ENCODE data around the gene VWA8.
A peak's percentile ranks its signal among the peaks of the same experiment; 100 is the strongest.

VWA8 gene

DNA sequence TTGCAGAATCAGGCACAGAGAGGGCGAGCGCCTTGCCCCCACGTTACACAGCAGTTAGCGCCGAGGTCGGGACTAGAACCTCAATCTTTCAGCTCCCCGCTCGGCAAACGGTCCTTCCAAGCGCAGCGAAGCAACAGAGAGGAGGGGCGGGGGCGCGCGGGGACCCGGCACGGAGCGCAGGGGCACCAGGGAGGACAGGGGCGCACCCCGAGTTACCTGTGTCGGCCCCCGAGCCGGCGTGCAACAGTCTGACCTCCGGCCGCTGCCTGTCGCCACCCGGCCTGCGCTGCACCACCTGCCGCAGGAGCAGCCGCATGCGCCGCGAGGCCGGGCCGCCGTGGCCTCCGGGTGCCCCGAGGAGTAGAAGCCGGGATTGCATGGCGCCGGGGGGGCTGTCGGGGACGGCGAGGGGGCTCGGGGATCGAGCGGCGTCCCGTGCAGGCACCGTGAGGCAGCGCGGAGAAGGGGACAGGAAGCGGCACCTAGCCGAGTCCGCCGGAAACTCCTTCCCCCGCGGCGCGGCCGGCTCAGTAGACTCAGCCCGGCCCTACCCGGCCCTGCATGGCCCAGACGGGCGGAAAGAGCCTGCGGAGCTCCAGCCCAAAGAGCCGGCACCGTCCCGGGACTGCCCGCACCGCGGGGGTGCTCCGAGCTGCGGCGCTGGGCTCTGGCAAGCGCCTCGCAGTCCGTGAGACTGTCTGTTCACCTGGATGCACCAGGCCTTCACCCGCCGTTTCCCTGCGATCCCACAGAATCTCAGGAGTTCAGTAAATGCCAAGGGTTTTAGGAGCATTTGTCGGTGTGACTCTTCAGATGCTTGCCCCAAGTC, at the start of gene VWA8:
Gene VWA8, minus strand, starts transcription at position 473 of the 829 bp plus-strand sequence. Its CDS starts 94 bp downstream, at position 379.
- DNase-seq (ENCODE audit: low read depth in 2 of 2), result peak; percentile 64 to 78

- no peak for DNase-seq (ENCODE audit: low read depth in 2 of 2)
Measured at GRCh38 chr13:42009057-42009456, 48.1 kb upstream of the VWA8 start.

DNA sequence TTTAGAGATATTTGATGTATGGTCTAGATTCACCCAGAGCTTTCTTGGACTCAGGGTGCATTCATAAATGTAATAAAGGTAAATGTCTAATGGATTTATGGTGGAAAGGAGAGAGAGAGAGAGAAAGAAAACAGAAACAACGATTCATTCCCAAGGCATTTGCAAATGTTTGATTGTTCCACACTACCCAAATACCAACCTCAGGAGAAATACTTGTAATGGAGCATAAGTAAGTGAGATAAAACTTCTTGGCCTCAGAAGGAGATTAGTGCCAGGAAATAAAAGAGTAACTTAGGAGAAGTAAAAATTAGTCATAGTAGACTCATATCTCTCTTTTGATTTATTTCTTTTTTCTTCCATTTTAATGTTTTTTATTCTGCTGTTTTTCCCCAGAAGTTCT, 46.9 kb upstream of the VWA8 start:
- DNase-seq (ENCODE audit: low read depth in 2 of 2), result no peak

DNA sequence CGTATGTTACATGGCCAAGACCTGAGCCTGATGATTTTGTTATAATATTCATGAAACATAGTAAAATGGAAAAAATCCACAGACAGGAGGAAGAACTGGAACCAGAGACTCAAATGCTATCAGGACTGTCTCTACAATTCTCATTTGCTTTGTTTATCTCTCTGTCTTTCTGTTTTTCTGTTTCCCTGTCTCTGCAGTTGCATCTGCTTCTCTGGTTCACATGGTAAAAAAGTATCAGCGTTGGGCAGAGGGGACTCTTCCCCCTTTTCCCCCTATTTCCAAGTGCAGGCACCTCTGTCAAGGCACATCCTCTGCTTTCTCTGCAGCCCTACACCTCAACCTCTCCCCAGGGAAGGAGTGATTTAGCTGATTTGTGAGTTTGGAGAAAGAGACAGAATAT, 41.2 kb upstream of the VWA8 start:
- DNase-seq (ENCODE audit: low read depth in 2 of 2), result no peak

DNA sequence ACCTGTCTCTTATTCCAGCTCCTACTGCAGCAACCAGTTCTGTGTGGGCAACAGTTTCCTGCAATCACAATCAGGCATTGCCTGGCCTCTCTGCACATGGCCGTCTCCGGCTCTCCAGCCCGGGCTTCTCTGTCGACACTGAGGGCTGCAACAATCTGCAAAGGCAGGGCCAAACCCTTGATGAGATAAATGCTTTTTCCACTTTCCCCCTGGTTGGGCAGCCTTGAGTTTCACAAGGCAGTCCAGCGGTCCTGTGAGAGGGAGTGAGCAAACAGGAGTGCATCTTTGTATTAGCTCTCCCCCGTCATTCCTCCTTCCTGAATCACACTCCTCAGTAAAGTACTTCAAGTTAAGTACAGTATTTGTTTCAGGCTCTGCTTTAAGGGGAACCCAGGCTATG, 40.7 kb upstream of the VWA8 start:
- DNase-seq (ENCODE audit: low read depth in 2 of 2), result no peak

GRCh38 chr13:42000846-42001245, 39.9 kb upstream of the VWA8 start:
- no peak for DNase-seq (ENCODE audit: low read depth in 2 of 2)

- no peak for DNase-seq (ENCODE audit: low read depth in 2 of 2)
Measured at GRCh38 chr13:41997396-41997795, 36.5 kb upstream of the VWA8 start.

DNA sequence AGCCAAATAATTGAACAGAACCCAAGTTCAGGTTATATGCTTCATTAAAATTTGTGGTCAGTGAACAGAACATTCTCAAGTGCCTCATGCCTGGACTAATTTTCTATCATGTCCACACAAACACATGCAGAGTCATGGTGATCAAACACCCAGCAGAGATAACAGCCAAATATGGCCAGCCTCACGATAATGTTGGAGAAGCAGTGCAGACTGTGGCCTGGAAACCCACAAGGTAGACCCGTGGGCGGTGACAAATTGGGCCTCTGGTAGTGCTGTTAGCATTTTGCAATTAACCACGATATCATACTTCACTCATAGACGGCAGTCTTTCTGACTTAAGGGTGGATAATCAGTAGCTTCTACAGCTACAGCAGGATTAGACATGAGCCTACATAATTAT, 35.0 kb upstream of the VWA8 start:
- DNase-seq (ENCODE audit: low read depth in 2 of 2), result peak in 1 of 2 donors; percentile 10

GRCh38 chr13:41995336-41995735, 34.4 kb upstream of the VWA8 start:
- DNase-seq (ENCODE audit: low read depth in 2 of 2), result no peak

DNA sequence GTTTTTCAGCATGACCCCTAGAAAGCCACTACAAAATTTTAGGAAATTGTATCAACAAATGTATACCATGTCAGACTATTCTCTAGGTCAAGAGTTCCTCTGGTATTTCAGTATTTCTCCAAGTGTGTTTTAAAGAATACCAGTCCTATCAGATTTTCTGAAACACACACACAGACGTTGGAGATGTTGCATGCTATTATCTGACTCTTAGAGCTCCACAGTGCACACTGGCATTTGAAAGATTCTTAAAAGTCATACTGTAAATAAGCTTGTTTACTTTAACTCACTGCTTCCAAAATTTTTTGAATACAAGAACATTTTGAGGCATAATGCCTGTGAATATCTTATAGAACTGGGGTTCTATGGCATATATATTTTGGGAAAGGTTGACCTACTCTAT, 33.8 kb upstream of the VWA8 start:
- DNase-seq (ENCODE audit: low read depth in 2 of 2), result no peak

GRCh38 chr13:41991936-41992335, 31.0 kb upstream of the VWA8 start:
- no peak for DNase-seq (ENCODE audit: low read depth in 2 of 2)

- DNase-seq (ENCODE audit: low read depth in 2 of 2), result no peak
Measured at GRCh38 chr13:41988244-41988643, 27.3 kb upstream of the VWA8 start.

- DNase-seq (ENCODE audit: low read depth in 2 of 2), result no peak
Measured at GRCh38 chr13:41985788-41986508, 25.0 kb upstream of the VWA8 start.

DNA sequence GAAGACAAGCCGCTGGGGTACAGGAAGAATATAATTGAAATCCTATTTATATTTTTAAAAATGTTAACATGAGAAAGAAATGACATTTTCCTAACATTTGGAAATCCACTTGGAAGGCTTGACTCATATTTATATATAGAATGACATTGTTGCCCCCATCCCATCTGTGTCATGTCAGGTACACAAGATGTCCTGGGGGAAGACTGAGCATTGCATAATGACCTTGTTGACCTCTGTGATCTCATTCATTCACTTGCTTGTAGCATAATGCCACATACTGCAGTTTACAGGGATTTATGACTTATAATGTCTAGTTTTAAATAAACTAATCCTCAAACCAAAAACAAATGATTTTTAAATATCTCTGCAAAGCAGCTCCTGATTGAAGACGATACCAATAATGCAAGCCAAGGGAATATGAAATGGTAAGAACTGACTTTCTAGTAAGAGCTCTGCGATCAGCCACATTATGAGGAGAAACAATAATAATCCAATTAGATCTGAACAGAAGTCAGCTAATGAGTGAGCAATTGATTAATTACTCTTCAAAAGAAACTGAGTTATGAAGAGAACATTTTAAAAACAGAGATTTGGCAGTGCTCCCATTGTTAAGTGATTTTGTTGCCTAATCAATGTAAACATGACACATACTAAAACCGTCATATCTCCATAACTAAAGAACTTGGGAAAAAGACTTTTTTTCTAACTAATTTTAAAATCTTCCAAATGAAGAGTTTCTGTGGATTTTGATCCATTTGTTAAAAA, 21.2 kb upstream of the VWA8 start:
- no peak for DNase-seq (ENCODE audit: low read depth in 2 of 2)

GRCh38 chr13:41978007-41978406, 17.1 kb upstream of the VWA8 start:
- no peak for DNase-seq (ENCODE audit: low read depth in 2 of 2)

DNA sequence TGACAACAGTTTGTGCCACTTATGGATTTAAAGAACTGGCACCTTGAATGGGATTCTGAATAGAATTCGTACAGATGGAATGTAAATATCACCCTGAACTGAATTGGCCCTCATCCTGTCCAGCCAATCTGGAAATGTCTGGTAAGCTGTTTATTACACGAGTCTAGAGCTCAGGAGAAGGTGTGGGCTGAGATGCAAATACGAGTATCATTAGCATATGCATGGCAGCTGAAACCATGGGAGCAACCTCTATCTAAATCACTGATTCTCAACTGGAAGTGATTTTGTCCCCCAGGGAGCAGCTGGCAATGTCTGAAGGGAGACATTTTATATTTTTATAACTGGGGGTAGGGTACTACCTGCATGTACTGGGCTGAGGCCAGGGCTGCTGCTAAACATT, 15.6 kb upstream of the VWA8 start:
- no peak for DNase-seq (ENCODE audit: low read depth in 2 of 2)

DNA sequence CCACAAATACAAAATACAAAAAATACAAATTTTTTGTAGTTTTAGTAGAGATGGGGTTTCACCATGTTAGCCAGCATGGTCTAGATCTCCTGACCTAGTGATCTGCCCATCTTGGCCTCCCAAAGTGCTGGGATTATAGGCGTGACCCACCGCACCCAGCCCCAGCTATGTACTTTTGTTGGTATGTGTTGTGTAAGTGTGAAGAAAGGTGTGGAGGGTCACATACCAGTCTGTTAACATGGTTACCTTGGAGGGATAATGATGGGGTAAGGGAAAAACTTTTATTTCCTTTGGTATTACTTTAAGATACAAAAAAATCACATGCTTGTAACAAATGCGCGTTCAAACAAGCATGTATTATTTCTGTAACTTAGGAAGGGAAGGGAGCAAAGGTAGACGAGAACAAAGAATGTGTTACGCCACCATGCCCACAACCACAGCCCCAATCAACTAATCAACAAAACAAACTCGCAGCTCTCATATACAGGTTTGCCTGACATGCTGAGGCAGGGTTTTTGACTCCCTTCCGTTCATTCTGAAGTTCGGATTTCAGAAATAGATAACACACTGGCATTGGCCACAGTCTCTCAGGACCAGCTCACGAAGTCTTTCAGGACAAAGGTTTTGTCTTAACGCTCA, 13.5 kb upstream of the VWA8 start:
- DNase-seq (ENCODE audit: low read depth in 2 of 2), result no peak

DNA sequence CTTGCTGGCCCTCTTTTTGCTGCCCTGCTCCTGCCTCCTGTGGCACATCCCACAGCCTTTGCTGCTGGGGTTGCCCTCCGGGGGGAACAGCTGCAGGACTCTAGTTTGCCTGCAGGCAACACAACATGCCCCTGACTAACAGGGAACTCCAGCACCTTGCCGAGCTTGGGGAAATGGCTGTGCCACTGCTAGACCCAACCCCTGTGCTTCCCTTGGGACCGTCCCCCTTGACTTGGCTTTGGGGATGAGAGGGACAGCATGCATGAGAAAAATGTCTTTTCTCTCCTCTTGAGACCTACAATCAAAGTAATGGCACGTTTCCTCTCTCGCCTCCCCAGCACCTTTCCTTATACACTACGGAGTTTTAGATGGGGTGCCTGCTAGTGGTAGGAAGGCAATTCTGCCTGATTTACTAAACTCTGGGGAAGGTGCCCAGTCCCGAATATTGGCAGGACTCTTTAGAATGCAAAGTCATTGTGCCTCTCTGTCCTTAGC, 12.4 kb upstream of the VWA8 start:
- no peak for DNase-seq (ENCODE audit: low read depth in 2 of 2)

- DNase-seq (ENCODE audit: low read depth in 2 of 2), result no peak
Measured at GRCh38 chr13:41971848-41972247, 10.9 kb upstream of the VWA8 start.

DNA sequence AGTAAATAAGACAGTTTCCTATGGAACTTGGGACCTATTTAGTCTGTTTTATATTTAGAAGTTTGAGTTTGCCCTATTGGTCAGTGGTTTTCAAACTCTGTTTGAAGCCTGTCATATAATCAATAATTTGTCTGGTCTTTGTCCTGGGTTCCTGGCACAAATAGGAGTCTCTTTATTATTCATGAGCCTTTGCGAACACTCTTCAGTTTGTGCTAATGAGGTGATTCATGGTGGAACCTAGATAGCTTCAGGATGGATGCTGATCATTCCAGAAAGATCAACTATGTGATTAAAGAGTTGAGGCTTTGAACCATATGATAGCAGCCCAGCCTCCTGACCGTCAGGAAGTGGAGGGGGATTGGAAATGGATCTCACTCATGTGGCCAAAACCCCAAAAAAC, 10.0 kb upstream of the VWA8 start:
- DNase-seq (ENCODE audit: low read depth in 2 of 2), result no peak

- no peak for DNase-seq (ENCODE audit: low read depth in 2 of 2)
Measured at GRCh38 chr13:41970022-41970421, 9.1 kb upstream of the VWA8 start.

DNA sequence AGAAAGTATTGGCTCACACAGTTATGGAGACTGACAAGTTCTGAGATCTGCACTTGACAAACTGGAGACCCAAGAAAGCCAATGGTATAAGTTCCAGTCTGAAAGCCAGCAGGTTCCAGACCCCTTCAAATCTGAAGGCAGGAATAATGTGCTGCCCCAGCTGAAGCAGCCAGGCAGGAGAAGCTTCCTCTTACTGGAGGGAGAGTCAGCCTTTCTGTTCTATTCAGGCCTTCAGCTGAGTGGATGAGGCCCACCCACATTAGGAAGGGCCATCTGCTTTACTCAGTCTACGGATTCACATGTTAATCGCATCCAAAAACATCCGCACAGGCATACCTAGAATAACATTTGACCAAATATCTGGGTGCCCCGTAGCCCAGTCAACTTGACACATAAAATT, 8.2 kb upstream of the VWA8 start:
- no peak for DNase-seq (ENCODE audit: low read depth in 2 of 2)
